OCI-LY1 (cell line): ENCODE results near the gene KHDRBS2.

Experiments used
- H2AFZ ChIP-seq: fragments of 200-600 bp; sonication (generic), shearing (Covaris generic); 2 replicates; pipeline ENCODE4 v1.6.0; 2014; ENCODE audit warnings: antibody characterized with exemption, mild to moderate bottlenecking, low read length
- H3F3A ChIP-seq: fragments of 200-600 bp; sonication (generic), shearing (Covaris generic); 2 replicates; pipeline ENCODE4 v1.6.0; 2014; ENCODE audit warnings: mild to moderate bottlenecking, antibody characterized with exemption, low read length, moderate library complexity; ENCODE audit not compliant: insufficient read depth
- H3K27ac ChIP-seq: fragments of 200-600 bp; sonication (generic); 2 replicates; pipeline ENCODE4 v1.5.1; 2014; ENCODE audit warnings: low read length, mixed run types, mild to moderate bottlenecking, low read depth; ENCODE audit not compliant: poor library complexity, severe bottlenecking
- H3K27me3 ChIP-seq: fragments of 200-600 bp; sonication (generic); 2 replicates; pipeline ENCODE4 v1.6.0; 2014; ENCODE audit warnings: antibody characterized with exemption, mild to moderate bottlenecking, low read length, moderate library complexity; ENCODE audit not compliant: insufficient read depth
- H3K36me3 ChIP-seq: fragments of 200-600 bp; sonication (generic); 2 replicates; pipeline ENCODE4 v1.6.1; 2014; ENCODE audit warnings: mild to moderate bottlenecking, antibody characterized with exemption, low read length, moderate library complexity, mixed read lengths; ENCODE audit not compliant: insufficient read depth
- H3K4me1 ChIP-seq: fragments of 200-600 bp; sonication (generic); 2 replicates; pipeline ENCODE4 v1.5.1; 2014; ENCODE audit warnings: mild to moderate bottlenecking, low read length, moderate library complexity; ENCODE audit not compliant: insufficient read depth, severe bottlenecking
- H3K4me2 ChIP-seq: fragments of 200-600 bp; sonication (generic), shearing (Covaris generic); 2 replicates; pipeline ENCODE4 v1.6.1; 2014; ENCODE audit warnings: low read length
- H3K4me3 ChIP-seq: fragments of 200-600 bp; sonication (generic); 2 replicates; pipeline ENCODE4 v1.5.1; 2014; ENCODE audit warnings: low read length, low read depth, mild to moderate bottlenecking, mixed read lengths; ENCODE audit not compliant: poor library complexity, severe bottlenecking
- H3K79me2 ChIP-seq: fragments of 200-600 bp; shearing (Covaris generic); 2 replicates; pipeline ENCODE4 v1.6.1; 2016; ENCODE audit warnings: mixed run types, low read length, mixed read lengths; ENCODE audit not compliant: insufficient read depth
- H3K9ac ChIP-seq: fragments of 200-600 bp; sonication (generic), shearing (Covaris generic); 2 replicates; pipeline ENCODE4 v1.6.1; 2014; ENCODE audit warnings: mild to moderate bottlenecking, low read length, mixed read lengths
- H3K9me2 ChIP-seq: fragments of 200-600 bp; sonication (generic), shearing (Covaris generic); 2 replicates; pipeline ENCODE4 v1.6.1; 2014; ENCODE audit warnings: low read depth, mild to moderate bottlenecking, low read length, mixed read lengths
- H3K9me3 ChIP-seq: fragments of 200-600 bp; shearing (Covaris generic); 2 replicates; pipeline ENCODE4 v1.6.1; 2014; ENCODE audit warnings: low read length, mixed read lengths
- H4K20me1 ChIP-seq: fragments of 200-600 bp; sonication (generic), shearing (Covaris generic); 2 replicates; pipeline ENCODE4 v1.6.0; 2016; ENCODE audit warnings: mild to moderate bottlenecking, low read length; ENCODE audit not compliant: insufficient read depth
- CTCF ChIP-seq: fragments of 200-600 bp; sonication (generic), shearing (Covaris generic); IDR thresholded peaks from 2 replicates; pipeline ENCODE4 v1.5.1; 2017; ENCODE audit warnings: mild to moderate bottlenecking, antibody characterized with exemption, low read length, moderate library complexity, mixed read lengths
- EZH2 ChIP-seq: fragments of 200-600 bp; sonication (generic), shearing (Covaris generic); IDR thresholded peaks from 2 replicates; pipeline ENCODE4 v1.8.0; 2017; ENCODE audit warnings: borderline replicate concordance, mixed run types, mild to moderate bottlenecking, antibody characterized with exemption, low read length, moderate library complexity, mixed read lengths

KHDRBS2 gene

GRCh38 chr6:62323818-62324431 lies 37.9 kb upstream of the KHDRBS2 start:
- Histone ChIP-seq H3K36me3 (no peaks in the 10 kb centered on the region), H3K9me2 (no peaks in the 10 kb centered on the region), H3K4me3 (no peak overlapping the region), H3K27me3 (no peaks in the 10 kb centered on the region), H3K79me2 (no peaks in the 10 kb centered on the region), H3K27ac (no peak overlapping the region), H3F3A (no peaks in the 10 kb centered on the region), H2AFZ (no peak overlapping the region), H3K4me2 (no peak overlapping the region), H4K20me1 (no peaks in the 10 kb centered on the region), H3K9me3 (no peaks in the 10 kb centered on the region), H3K4me1 (peaks cover 10% of the 10 kb centered on the region), H3K9ac (no peak overlapping the region)
- no peak for TF ChIP-seq EZH2
- no peak for TF ChIP-seq CTCF

- Histone ChIP-seq H3K27ac (peak overlapping the region; percentile 75), H4K20me1 (no peaks in the 10 kb centered on the region), H3K4me2 (0 out of 2 replicates have a peak overlapping the region, but pooled peaks have one; percentile 5), H3K9me2 (no peaks in the 10 kb centered on the region), H3K79me2 (no peaks in the 10 kb centered on the region), H3K9me3 (peaks cover 13% of the 10 kb centered on the region; the same call in 1 of the 2 replicates), H3F3A (no peaks in the 10 kb centered on the region), H3K4me1 (peaks cover 24% of the 10 kb centered on the region), H3K36me3 (no peaks in the 10 kb centered on the region; the same call in none of the 2 replicates), H3K27me3 (no peaks in the 10 kb centered on the region), H3K4me3 (no peak overlapping the region), H3K9ac (no peak overlapping the region), H2AFZ (no peak overlapping the region)
- TF ChIP-seq EZH2 = no peak
Measured at GRCh38 chr6:62298745-62299392, 12.8 kb upstream of the KHDRBS2 start.

GRCh38 chr6:62296541-62296940 lies 10.5 kb upstream of the KHDRBS2 start:
- H3K4me2 ChIP-seq = no peak overlapping the region
- H3K9me2 ChIP-seq = no peaks in the 10 kb centered on the region
- H3K27me3 ChIP-seq = no peaks in the 10 kb centered on the region
- H4K20me1 ChIP-seq = no peaks in the 10 kb centered on the region
- no peaks in the 10 kb centered on the region for H3K79me2 ChIP-seq
- H3K4me1 ChIP-seq = peaks cover 24% of the 10 kb centered on the region
- H3K9ac ChIP-seq = no peak overlapping the region
- no peak for TF ChIP-seq CTCF
- TF ChIP-seq EZH2 = no peak
- no peak overlapping the region for H2AFZ ChIP-seq
- no peaks in the 10 kb centered on the region; the same call in none of the 2 replicates for H3K36me3 ChIP-seq
- H3F3A ChIP-seq = no peaks in the 10 kb centered on the region
- no peak overlapping the region for H3K27ac ChIP-seq
- no peak overlapping the region for H3K4me3 ChIP-seq
- peaks cover 13% of the 10 kb centered on the region; the same call in 1 of the 2 replicates for H3K9me3 ChIP-seq
